ENCODE results near the gene CDKAL1.
A peak's percentile ranks its signal among the peaks of the same experiment; 100 is the strongest.
"Not testable (repeated sequence)": the region's sequence is repeated elsewhere in the genome, so short reads cannot be mapped to it uniquely, and the experiment has no call there.

CDKAL1 gene

GRCh38 chr6:20534295-20535262 lies at the start of gene CDKAL1:
Gene CDKAL1, plus strand, starts transcription at chr6:20534457. Its CDS starts 11,894 bp downstream, at chr6:20546351.
- Histone ChIP-seq H3K27ac (peak within 1 kb of the TSS; percentile 35 to 93 (median 86)), H3K4me3 (peak within 1 kb of the TSS; percentile 63 to 93 (median 86))

- no peak overlapping the region for H3K4me3 ChIP-seq
Measured at GRCh38 chr6:20486641-20487040, 47.6 kb upstream of the CDKAL1 start.

GRCh38 chr6:20487669-20488375 lies 46.4 kb upstream of the CDKAL1 start:
- Histone ChIP-seq H3K4me3 (no peak overlapping the region), H3K27ac (no peak overlapping the region)

More at GRCh38 chr6:20486641-20487040, 47.6 kb upstream of the CDKAL1 start:
- no peak overlapping the region for H3K27ac ChIP-seq

- no peak overlapping the region for H3K4me3 ChIP-seq
- no peak overlapping the region for H3K27ac ChIP-seq
Measured at GRCh38 chr6:20490591-20490990, 43.7 kb upstream of the CDKAL1 start.

- no peak overlapping the region for H3K27ac ChIP-seq
- no peak overlapping the region for H3K4me3 ChIP-seq
Measured at GRCh38 chr6:20492099-20492498, 42.2 kb upstream of the CDKAL1 start.

GRCh38 chr6:20497216-20498040 lies 36.8 kb upstream of the CDKAL1 start:
- Histone ChIP-seq H3K27ac (peak overlapping the region in 9 of 21 experiments; percentile 0 to 53 (median 37)), H3K4me3 (no peak overlapping the region)

- H3K27ac ChIP-seq: no peak overlapping the region
Measured at GRCh38 chr6:20498041-20498385, 36.2 kb upstream of the CDKAL1 start.

GRCh38 chr6:20509212-20509611 lies 25.0 kb upstream of the CDKAL1 start:
- no peak overlapping the region for H3K27ac ChIP-seq
- H3K4me3 ChIP-seq: no peak overlapping the region

More at GRCh38 chr6:20498041-20498385, 36.2 kb upstream of the CDKAL1 start:
- H3K4me3 ChIP-seq: no peak overlapping the region

- H3K4me3 ChIP-seq: no peak overlapping the region
Measured at GRCh38 chr6:20511852-20512251, 22.4 kb upstream of the CDKAL1 start.

GRCh38 chr6:20525208-20525607 lies 9.0 kb upstream of the CDKAL1 start:
- H3K27ac ChIP-seq: not testable (repeated sequence)

More at GRCh38 chr6:20511852-20512251, 22.4 kb upstream of the CDKAL1 start:
- no peak overlapping the region for H3K27ac ChIP-seq

GRCh38 chr6:20529086-20529448 lies 5.2 kb upstream of the CDKAL1 start:
- not testable (repeated sequence) for H3K27ac ChIP-seq, H3K4me3 ChIP-seq

More at GRCh38 chr6:20525208-20525607, 9.0 kb upstream of the CDKAL1 start:
- not testable (repeated sequence) for H3K4me3 ChIP-seq

GRCh38 chr6:20532881-20533280 lies 1.4 kb upstream of the CDKAL1 start:
- H3K27ac ChIP-seq: no peak overlapping the region
- H3K4me3 ChIP-seq: no peak overlapping the region

GRCh38 chr6:20533746-20534294 lies 437 bp upstream of the CDKAL1 start:
- Histone ChIP-seq H3K27ac (peak overlapping the region in 19 of 21 experiments; percentile 35 to 93 (median 87)), H3K4me3 (peak overlapping the region; percentile 63 to 93 (median 86))

GRCh38 chr6:20538131-20538662 lies 3.9 kb downstream of the CDKAL1 start:
- Histone ChIP-seq H3K27ac (no peak overlapping the region), H3K4me3 (no peak overlapping the region)

GRCh38 chr6:20538907-20539306 lies 4.7 kb downstream of the CDKAL1 start:
- Histone ChIP-seq H3K27ac (no peak overlapping the region), H3K4me3 (no peak overlapping the region)

GRCh38 chr6:20539387-20539786 lies 5.1 kb downstream of the CDKAL1 start:
- Histone ChIP-seq H3K27ac (no peak overlapping the region), H3K4me3 (no peak overlapping the region)

- H3K4me3 ChIP-seq: no peak overlapping the region
- H3K27ac ChIP-seq: no peak overlapping the region
Measured at GRCh38 chr6:20540683-20541082, 6.4 kb downstream of the CDKAL1 start.

- Histone ChIP-seq H3K27ac (no peak overlapping the region), H3K4me3 (no peak overlapping the region)
Measured at GRCh38 chr6:20541382-20541781, 7.1 kb downstream of the CDKAL1 start.

GRCh38 chr6:20542927-20543602 lies 8.8 kb downstream of the CDKAL1 start:
- H3K4me3 ChIP-seq: no peak overlapping the region
- no peak overlapping the region for H3K27ac ChIP-seq
